Stimulated activated CD4-positive, alpha-beta T cell treated with anti-CD3 and anti-CD28 coated beads, Interleukin-15, amount 100 ng/mL, for 48 hours (primary cell): Measurements from ENCODE around the gene NR3C1.

Experiments
- DNase-seq, 2 donors: peaks; one replicate each; pipeline ENCODE4 v3.0.0-alpha.2; 2020; ENCODE audit warnings: low read depth in 2 of 2

Gene NR3C1

DNA sequence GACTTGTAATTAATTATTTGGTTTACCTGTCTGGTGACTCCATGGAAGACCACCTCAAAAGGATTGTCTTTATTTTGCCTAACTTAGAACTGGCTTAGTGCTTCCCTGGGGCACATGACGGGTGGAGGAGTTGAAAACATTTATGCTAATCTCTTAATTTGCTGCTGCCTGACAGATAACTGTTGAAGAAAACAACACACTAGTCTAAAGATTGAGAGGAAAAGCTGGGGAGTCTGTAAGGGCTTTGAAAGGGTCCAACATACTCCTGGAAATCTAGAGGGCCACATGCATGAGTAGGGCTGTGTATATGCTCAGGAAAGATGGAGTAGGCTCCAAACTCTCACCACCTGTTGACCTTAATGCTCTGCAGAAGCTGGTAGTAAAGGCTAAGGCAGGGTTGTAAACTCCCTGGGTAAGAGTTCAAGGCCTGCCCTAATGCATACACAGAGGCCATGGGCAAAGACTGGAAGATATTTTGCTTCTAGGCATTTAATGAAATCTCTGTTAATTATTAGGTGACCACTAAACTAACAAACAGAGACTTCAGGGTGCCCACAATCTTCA lies 40.7 kb downstream of the NR3C1 start:
- no peak for DNase-seq

DNA sequence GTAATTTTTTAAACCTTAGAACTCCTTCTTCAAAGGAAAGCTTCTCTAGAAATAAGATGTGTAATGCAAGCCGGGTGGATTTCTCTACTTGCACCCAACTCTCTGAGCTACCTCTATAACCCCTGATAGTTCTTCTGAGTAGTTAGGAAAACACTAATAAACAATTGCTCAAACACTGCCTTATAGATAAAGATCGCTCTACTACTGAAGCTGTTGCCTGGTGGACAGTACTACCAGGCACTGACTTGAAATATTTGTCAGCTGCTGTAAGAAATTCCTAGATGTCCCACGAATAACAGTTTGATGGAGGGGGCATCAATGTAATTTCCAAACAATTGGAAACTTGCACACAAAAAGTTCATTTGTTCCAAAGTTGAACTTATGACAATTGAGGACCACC lies 42.0 kb downstream of the NR3C1 start:
- no peak for DNase-seq

DNA sequence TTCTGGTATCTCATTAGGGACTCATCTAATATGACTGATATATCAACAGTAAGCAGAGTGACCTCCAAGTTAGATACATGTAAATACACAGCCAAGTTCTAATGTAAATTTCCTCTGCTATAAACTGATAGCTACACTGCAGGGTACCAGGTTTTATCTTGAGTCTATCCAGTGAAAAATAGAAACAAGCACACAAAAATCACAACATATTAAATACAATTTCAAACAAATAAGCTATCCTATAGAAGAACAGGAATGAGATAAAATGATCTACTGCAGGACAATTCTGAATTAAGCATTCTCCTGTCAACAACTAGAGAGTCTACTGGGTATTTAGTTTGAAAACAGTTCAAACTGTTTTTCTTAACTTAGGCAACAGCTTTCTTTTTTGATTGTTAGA lies 42.7 kb downstream of the NR3C1 start:
- DNase-seq, result no peak

DNA sequence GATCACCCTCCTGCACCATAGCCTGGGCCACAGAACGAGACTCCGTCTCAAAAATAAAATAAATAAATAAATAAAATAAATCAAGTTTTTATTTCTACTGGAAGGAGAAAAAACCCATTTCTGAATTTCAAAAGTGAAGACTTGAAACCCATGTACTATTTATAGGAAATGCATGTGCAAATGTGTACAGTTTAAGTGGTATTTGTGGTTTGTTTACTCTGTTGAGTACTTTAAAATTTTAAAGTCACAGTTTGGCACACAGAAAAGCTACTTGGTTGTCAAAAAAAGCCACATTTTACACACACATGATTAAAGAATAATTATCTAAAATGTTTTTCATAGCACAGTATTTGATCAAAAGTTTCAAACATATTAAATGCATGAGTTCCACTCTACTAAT lies 43.6 kb downstream of the NR3C1 start:
- DNase-seq, result no peak

DNA sequence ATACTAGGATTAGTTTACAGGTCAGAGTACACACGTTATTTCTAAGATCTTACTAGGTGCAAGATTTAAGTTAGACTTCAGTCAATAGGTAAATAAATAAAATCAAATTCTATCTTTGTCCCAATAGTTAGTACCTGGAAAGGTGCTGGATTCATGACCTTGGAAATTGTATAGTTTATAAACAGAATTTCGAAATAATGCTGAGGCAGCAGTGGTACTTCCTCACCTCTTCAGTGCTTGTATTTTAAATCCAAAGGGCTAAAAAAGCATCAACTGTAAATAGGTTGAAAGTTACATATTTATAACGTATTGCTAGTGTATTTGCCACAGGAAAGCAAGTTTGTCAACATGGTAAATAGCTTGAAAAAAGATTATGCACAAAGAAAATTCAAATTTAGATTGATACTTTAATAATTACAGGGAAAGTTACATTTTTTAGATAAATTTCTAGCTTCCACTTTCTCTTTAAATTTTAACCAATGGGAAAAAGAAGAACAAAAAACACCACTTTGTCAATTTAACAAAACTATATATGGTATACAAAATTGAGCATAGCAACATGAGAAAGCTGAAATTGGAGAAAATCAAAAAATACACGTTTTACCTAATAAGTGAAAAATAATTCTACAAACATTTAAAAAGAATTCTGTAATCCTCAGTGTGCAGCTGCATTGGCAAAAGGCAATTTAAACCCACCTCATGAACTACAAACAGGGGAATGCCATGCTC lies 46.5 kb downstream of the NR3C1 start:
- no peak for DNase-seq

DNA sequence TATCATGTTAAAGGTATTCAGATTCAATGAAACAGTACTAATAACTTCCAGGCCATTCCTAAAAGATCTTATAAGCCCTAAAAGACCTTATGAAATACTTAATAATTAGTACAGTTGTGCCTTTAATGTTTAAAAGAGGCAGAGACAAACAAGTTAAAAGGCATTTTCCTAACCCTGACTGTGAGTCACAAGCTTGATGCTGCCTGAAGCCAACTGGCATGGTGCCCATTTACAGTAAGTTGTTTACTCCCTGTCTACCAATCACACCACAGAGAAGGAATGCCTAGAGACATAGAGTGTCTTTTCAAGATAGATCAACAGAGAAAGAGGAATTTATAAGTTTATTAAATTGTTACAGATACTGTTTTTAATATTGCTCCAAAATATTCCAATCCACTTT lies 47.8 kb downstream of the NR3C1 start:
- peak in 1 of 2 donors; percentile 10 for DNase-seq

DNA sequence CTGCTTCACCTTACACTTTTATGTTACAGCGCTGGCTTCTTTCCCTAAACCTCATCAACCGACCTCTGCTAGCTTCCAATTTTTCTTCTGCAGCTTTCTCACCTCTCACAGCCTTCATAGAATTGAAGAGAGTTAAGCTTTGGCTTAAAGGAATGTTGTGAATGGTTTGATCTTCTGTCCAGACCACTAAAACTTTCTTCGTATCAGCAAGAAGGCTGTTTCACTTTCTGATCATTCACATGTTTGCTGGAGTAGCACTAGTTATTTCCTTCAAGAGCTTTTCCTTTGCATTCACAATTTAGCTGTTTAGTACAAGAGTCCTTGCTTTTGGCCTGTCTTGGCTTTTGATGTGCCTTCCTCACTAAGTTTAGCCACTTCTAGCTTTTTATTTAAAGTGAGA lies 49.5 kb downstream of the NR3C1 start:
- no peak for DNase-seq

DNA sequence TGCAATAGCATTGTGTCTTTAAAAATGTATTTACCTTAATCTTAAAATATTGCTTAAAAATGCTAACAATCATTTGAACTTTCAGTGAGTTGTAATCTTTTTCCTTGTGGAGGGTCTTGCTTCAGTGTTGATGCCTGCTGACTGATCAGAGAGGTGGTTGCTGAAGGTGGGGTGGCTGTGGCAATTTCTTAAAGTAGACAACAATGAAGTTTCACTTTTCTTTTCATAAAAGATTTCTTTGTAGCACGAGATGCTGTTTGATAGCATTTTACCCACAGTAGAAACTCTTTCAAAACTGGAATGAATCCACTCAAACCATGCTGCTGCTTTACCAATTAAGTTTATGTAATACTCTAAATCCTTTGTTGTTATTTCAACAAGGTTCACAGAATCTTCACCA lies 50.8 kb downstream of the NR3C1 start:
- no peak for DNase-seq

DNA sequence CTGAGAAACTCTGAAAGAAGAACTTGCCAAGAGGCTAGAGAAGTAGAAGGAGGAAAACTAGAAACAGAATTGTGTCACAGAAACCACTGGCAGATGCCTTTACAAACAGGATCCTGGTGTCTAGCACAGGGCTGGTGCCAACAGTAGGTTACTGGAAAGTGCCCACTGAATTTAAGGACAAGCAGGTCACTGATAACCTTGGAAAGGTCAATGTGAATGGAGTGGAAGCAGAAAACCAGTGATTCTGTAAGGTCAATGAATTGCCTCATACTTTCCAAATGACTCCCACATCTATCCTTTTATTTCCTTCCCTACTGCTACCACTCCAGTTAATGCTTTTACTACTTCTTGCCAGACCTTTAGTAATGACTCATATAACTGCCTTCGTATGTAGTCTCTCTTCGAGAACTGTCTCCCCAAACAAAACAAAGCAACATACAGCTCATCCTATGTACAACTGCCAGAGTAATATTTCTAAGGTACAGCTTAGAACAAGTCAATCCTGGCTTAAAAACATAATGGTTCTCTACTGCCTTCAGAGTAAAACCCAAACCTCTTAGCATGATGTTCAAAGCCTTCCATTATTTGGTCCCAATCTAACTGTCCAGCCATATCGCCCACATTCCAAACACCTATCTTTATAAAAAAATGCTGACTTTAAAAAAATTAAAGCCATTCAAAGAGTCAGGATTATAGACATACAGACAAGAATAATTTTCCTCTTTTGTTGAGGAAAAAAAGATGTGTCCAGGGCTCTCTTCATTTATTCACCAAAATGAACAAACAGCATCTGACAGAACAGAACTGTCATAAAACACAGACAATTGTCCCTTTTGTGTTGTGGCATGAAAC lies 52.5 kb downstream of the NR3C1 start:
- DNase-seq, result no peak

DNA sequence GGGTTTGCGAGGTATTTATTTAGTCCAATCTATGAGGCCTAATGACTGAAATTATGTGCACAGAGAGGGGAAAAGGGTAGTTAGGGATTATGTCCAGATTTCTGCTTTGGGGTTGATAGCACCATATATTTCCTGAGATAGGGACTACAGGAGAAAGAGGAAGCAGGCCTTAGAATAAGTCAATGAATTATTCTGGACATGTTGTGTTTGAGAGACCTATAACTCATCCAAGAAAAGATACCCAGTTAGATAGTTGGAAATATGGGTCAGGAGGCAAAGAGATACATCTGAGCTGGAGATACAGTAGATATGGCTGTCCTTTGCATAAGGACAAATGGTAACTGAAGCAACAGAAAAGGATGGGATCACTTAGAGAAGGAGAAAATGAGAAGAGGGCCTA lies 53.1 kb downstream of the NR3C1 start:
- no peak for DNase-seq

DNA sequence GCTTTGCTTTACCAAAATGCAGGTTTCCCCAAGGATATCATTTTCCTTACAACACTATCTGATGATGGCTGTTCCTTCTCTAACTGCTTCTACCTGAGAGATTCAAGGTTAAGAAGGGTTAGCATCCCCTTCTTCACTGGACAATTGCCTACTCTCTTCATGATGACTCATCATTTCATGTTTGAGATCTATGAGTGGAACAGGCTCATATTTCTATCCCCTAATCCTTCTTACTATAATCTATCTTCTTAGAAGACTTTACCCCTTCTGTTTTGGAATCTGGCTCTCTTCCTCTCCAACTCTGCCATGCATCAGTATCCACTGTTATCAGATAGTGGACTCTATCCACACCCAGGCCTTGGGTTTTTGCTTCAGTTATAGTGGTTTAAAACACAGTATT lies 54.3 kb downstream of the NR3C1 start:
- DNase-seq, result no peak

DNA sequence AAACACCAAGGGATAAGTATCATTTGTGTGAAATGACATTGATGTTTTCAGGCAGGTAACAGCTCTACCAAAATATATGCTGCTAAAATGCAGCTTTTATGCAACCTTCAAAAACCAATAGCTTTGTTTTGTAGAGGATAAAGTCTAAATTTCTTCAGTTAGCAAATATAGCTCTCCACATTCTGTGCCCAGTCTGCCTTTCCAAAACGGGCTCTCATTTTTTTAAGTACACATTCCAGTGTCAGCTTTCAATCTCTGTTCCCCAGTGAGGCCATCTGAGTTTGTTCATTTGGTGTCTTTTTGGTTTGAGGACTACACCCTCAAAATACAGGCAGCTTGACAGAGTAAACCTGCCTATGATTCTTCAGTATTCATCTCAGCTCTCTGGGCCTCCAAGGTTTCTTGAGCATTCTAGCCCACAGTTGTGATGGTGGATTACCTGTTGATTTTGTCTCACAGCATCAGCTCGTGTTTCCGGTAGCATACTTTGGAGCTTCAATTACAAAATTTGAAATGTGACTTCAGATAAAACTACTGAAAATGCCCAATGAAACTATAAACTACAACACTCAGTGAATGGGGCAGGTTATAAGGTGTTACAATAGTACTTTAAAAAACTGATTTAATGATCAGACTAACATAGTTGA lies 55.7 kb downstream of the NR3C1 start:
- no peak for DNase-seq

DNA sequence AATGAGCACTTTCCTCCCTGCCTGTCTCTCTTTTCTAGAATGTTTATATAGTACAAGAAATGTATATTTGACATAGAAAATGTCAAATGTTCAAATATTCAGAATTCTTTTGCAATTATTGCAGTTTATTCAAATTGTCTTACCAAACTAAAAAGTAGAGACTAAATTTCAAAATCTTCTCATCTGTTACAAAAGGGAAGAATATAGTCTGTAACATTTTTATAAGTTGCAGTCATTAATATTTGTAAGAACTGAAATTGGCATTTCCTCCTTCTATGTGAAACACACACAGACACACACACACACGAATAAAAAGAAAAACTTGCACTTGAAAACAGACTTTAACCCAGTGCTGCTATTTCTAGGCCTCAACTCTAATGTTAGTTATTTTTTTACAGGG lies 56.4 kb downstream of the NR3C1 start:
- no peak for DNase-seq

DNA sequence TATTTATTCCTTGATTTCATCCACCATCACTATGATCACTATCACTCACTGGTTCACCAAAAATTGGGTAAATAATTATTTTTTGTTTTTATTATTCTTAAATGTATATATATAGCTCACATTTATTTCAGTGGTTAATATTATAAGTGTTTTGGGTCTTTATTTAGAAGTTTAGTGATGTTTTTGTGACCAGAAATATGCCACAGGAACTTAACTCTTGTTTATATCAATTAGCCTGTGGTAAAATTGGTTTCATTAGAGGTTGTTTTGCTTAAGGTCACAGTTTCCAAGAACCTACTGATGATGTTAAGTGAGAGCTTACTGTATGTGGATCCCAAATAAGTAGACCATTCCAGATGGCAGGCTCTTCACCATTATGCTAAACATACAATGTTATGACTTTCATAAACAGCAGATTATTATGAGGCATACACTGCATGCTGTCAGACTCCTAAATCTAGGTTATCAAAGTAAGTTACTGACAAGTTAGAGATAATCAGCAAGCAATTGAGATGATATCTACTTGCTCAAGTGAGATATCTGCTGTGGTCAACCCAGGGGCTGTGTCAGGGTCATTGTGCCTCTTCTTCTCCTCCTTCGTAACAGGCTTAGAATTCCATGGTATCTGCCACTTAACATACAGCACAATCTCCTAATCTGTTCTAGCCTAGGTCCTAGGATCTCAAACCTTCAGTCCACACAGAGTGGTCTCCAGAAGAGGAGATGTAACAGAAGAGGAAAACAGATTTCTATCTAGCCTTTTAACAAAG lies 57.6 kb downstream of the NR3C1 start:
- no peak for DNase-seq

DNA sequence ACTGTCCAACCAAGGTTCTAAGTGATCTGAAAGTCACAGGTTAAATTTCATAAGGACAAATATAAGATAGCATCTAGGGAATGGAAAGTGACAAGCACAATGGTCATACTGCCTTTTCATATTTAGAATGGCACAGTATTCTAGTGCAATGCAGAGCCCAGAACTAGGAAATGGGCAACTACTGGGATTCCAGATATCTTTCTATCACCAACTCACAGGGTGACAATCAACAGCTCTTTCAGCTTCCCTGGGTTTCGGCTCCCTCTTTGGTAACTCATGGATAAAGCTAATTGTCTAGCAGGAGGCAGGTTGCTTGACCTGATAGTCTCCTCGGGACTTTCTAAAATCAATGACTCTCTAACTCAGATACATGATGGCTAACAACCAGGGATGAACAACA lies 60.4 kb downstream of the NR3C1 start:
- DNase-seq, result no peak

DNA sequence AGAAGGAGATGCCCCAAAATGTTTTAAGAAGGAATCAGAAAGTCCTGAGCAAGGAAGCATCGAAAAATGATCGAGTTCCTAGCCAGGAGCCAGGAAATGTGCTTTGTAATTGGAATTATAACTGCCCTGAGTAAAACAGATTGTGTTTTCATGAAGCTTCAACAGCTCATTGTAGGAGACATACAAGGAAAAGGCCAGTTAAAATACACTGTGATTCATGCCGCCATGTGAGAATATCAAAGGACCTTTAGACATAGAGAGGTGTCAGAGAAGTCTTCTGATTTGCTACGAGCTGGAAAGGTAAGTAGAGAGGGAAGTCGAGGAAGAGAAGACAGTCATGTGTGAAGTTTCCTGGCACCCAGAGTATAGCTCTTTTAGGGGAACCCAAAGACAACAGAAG lies 60.9 kb downstream of the NR3C1 start:
- DNase-seq, result no peak

DNA sequence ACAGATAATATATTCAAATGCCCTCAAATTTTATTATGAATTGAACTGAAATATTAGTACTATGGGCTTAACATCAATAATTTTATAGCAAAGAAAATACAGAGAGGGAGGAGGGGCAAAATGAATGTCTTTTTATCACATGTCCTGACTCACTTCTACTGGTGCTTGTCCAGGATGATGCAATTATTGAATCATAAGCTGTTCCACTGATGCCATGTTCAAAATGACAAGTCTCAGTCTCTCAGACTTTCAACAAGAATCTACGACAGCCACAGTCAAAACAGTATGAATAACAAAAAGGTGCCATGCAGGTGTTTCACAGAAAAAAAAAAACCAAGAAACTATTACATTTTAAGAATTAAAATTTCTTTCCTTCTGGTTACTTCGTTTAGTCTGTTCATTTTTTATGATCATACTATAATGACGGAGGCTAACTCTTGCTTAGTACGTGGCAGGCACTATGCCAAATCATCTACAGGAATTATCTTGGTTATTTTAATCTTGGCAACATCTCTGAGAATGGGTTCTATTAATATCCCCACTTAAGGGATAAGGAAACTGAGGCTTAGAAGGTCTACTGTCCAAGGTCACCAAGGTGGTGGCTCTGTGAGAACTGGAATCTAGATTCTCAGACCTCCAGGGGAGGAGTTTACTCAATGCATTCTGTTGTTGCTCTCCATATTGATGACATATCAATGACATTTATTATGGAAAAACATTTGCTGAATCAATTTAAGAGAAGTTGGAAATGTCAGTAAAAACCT lies 61.5 kb downstream of the NR3C1 start:
- DNase-seq, result peak in 1 of 2 donors; percentile 3

DNA sequence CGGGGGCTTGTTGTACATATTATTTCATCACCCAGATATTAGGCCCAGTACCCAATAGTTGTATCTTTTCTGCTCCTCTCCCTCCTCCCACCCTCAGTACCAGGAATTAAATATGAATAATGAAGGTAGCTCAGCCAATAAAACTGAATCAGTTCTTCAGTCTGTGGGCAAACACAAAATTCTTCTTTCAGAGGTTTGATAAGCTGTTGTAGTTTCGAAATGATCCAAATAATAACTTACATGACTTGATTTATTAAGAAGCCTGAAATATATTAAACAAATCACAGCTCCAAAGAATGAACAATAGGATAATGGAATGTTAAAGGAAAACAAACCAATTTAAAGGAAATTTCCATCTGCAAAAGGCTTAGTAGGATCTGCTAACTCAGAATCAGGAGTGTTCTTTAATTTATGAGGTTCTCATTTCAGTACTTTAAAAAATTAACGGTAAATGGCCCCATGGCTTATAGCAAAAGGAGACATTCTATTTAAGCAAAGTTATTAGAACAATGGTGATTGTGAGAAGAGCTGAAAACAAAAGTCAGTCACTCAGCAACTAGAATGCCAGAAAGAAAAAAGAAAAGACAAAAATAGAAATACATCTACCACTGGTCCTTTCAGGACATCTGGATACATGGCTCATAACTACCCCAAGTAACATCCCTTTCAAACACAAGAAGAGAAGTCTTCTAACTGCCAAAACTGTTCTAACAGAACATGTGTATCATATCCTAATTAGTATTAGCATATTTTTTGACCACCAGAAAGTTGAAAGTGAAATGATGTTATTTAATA lies 62.4 kb downstream of the NR3C1 start:
- DNase-seq, result no peak

DNA sequence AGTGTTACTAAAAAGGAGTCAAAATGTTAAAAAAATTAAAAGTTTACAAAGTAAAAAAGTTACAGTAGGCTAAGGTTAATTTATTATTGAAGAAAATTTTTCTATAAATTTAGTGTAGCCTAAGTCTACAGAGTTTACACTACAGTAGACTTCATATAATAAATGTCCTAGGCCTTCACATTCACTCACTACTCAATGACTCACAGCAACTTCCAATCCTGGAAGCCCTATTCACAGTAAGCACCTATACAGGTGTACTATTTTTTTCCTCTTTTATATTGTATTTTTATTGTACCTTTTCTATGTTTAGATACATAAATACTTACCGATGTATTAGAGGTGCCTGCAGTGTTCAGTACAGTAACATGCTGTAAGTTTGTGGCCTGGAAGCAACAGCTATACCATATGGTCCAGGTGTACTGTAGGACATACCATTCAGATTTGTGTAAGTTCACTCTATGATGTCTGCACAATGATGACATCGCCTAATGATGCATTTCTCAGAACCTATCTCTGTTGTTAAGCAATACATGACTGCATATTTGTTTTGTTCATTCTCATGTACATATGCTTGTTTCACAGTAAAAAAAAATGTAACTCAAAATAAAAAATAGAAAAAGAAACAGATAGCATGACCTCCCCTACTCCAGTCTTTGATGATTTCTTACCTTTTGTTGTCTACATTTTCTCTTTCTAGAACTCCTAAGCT lies 64.7 kb downstream of the NR3C1 start:
- DNase-seq, result no peak

DNA sequence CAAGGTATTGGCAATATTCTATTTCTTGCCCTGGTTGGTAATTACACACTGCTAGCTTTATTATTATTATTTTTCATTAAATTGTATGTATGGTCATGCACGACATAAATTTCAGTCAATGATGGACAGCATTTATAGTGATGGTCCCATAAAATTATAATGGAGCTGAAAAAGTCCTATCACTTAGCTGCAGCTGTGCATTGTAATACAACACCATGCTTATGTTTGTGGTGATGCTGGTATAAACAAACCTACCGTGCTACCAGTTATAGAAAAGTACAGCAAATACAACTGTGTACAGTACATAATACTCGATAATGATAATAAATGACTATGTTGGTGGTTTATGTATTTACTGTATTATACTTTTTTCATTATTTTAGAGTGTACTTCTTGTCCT lies 65.5 kb downstream of the NR3C1 start:
- DNase-seq, result no peak
